GM21423 (cell line): ENCODE data around the gene BEND5.

Source experiments
- ATAC-seq: cut with Tn5 transposase; IDR thresholded peaks from one replicate; pipeline ENCODE4 v1.9.1; 2021; ENCODE audit warnings: mild to moderate bottlenecking, moderate library complexity; ENCODE audit not compliant: unreplicated experiment

The BEND5 gene

GRCh38 chr1:48776393-48777218, at the start of gene BEND5:
TSS of gene BEND5 (minus strand) at chr1:48776891. CDS start at chr1:48776831, 60 bp downstream.
- ATAC-seq, result peak; percentile 29

- no peak for ATAC-seq
Measured at GRCh38 chr1:48823168-48823567, 46.5 kb upstream of the BEND5 start.

GRCh38 chr1:48820491-48820890, 43.8 kb upstream of the BEND5 start:
- no peak for ATAC-seq

- ATAC-seq, result peak; percentile 74
Measured at GRCh38 chr1:48817505-48818114, 40.9 kb upstream of the BEND5 start.

- no peak for ATAC-seq
Measured at GRCh38 chr1:48810740-48811139, 34.0 kb upstream of the BEND5 start.

- no peak for ATAC-seq
Measured at GRCh38 chr1:48808496-48808895, 31.8 kb upstream of the BEND5 start.

GRCh38 chr1:48807554-48808260, 31.0 kb upstream of the BEND5 start:
- no peak for ATAC-seq

- ATAC-seq, result peak; percentile 48
Measured at GRCh38 chr1:48803474-48803873, 26.8 kb upstream of the BEND5 start.

- ATAC-seq, result no peak
Measured at GRCh38 chr1:48794816-48795215, 18.1 kb upstream of the BEND5 start.

GRCh38 chr1:48793863-48794262, 17.2 kb upstream of the BEND5 start:
- peak; percentile 74 for ATAC-seq

- no peak for ATAC-seq
Measured at GRCh38 chr1:48792961-48793360, 16.3 kb upstream of the BEND5 start.

GRCh38 chr1:48790397-48790796, 13.7 kb upstream of the BEND5 start:
- peak; percentile 45 for ATAC-seq

GRCh38 chr1:48789903-48790302, 13.2 kb upstream of the BEND5 start:
- ATAC-seq, result no peak

GRCh38 chr1:48785869-48786268, 9.2 kb upstream of the BEND5 start:
- ATAC-seq, result no peak

- no peak for ATAC-seq
Measured at GRCh38 chr1:48784301-48784700, 7.6 kb upstream of the BEND5 start.

GRCh38 chr1:48777219-48777895, 666 bp upstream of the BEND5 start:
- no peak for ATAC-seq

GRCh38 chr1:48775831-48776392, 779 bp downstream of the BEND5 start:
- no peak for ATAC-seq

- ATAC-seq, result no peak
Measured at GRCh38 chr1:48773133-48773532, 3.6 kb downstream of the BEND5 start.

GRCh38 chr1:48772211-48772610, 4.5 kb downstream of the BEND5 start:
- no peak for ATAC-seq

- ATAC-seq, result no peak
Measured at GRCh38 chr1:48771561-48771960, 5.1 kb downstream of the BEND5 start.

- ATAC-seq, result no peak
Measured at GRCh38 chr1:48767975-48768510, 8.6 kb downstream of the BEND5 start.
